ENCODE measurements around the gene MRPL17.
"Not testable (repeated sequence)": the region's sequence is repeated elsewhere in the genome, so short reads cannot be mapped to it uniquely, and the experiment has no call there.

MRPL17 gene

DNA sequence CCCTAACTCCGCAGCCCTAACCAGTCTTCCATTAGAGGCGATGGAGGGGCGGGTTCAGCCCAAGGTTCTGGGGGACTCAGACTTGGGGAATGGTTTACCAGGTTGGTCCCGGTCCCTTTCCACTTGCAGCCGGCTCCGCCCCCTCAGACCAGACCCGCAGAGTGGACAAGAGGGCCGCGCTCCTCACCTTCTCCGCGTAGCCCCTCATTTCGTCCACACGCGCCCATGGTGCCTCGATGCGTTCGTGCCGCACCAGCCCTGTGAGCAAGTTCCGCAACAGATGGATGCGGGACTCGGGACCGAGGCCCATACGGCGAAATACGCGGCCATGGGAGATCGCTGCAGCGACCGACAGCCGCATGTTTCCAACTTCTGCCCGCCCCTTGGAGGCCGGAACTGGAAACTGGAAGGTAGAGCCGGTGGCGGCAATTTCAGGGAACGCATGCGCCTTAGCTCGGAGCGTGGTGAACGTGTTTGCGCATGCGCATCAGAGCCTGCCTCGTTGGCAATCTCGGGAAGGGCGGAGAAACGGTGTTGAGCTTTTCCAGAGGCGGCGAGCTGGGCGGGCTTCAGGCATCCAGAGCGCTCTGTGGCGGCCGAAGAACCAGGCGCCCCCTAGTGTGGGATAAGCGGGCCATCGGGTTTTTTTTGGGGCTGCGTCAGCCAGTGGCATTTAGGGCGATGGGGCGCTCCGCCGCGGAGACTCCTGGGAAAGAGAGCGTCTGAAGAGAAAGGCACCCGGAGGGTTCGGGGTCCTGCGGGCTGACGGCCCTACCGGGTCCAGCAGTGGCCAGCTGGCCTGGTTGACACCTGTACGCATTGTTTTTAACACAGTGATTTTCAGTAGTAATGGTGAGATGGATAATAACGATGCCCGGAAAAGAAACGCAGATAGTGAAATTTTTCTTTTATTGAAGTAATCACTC is at the start of gene MRPL17:
Gene MRPL17 (minus strand): TSS at position 405 of the 926 bp plus-strand sequence. CDS start 44 bp downstream, at position 361.
- DNase-seq (ENCODE audit: low read depth in 2 of 2): peak; percentile 96 to 97

GRCh38 chr11:6727971-6728760 is 45.0 kb upstream of the MRPL17 start:
- DNase-seq (ENCODE audit: low read depth in 2 of 2): no peak

DNA sequence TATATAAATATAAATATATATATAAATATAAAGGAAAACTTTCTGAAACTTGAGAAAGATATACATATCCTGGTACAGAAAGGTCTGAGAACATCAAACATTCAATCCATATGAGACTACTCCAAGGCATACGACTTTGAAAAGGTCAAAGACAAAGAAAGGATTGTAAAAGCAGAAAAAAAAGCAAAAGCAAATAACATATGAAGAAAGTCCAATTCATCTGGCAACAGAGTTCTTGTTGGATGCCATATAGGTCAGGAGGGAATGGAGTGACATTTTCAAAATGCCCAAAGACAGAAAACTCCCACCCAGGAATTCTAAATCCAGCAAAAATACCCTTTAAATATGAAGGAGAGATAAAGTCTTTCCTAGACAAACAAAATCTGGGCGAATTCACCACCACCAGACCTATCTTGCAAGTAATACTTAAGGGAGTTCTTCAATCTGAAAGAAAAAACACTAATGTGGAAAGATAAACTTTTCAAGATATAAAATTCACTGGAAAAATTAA is 42.3 kb upstream of the MRPL17 start:
- no peak for DNase-seq (ENCODE audit: low read depth in 2 of 2)

DNA sequence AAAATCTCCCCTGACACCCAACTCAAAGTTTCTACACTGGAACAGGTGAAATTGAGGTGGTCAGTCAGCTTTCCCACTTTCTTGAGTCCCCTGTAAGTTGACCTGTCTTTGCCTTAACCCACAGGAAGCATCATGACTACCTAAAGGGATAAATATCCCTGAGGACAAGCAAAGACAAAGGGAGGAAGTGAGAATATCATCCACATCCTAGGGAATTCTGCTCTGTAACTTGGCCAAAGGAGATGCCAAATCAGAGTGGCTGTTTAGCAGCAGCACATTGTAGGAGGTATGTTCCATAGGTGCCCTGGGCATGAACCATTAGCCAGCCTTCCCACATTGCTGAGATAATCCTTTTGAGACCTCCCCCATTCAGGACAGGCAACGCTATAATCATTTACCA is 40.9 kb upstream of the MRPL17 start:
- DNase-seq (ENCODE audit: low read depth in 2 of 2): no peak

DNA sequence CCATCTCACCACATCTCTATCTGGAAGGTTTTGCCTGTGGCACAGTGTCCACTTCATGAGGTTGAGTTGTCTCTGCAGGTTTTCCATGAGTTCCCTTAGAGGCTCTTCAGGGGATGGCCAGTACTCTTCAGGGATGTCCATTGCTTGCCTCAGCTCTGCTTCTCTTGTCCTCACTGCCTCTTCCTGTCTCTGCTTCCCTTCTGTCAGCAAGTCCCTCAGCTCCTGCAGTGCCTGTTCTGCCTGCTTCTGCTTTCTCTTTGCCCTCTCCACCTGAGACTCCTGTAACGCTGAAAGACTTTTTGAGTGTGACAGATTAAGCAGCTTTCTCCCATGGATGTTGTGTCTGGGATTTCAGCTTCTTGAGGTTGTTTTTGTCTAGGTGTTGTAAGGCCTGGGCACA is 38.2 kb upstream of the MRPL17 start:
- no peak for DNase-seq (ENCODE audit: low read depth in 2 of 2)

DNA sequence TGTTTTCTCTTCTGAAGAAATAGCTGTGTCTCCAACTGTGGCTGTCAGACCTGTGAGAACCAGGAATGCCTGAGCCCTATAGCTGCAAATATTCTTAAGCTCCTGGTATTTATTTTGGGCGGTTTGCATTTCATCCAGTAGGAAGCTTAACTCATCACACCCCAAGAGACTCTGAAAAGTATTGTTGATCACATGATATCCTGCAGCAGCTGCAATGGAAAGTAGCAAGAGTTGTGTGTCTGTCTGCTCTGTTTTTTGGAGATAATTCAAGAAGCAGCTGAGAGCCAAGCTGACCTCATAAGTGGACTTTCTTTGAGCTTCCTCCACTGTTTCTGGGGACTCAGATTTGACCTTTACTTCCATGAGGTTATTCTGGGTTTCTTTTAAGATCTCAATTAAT is 36.4 kb upstream of the MRPL17 start:
- DNase-seq (ENCODE audit: low read depth in 2 of 2): no peak

DNA sequence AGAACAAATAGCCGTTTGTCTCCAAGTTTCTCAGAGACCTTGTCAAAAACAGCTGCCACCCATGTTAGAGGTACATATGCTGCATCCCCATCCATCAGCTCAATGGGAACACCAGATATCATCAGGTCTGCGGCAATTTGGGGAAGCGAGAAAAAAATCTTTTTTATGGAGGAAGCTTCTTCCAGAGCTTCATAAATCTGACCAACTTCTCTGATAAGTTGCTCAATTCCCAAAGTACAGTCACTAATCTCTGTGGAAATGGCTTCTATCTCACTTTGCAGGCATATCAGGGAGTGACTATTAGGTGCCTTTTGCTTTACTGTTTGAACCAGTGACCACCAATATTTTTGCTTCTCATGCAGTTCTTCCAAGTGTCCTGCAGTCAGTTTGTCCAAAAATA is 34.3 kb upstream of the MRPL17 start:
- no peak for DNase-seq (ENCODE audit: low read depth in 2 of 2)

DNA sequence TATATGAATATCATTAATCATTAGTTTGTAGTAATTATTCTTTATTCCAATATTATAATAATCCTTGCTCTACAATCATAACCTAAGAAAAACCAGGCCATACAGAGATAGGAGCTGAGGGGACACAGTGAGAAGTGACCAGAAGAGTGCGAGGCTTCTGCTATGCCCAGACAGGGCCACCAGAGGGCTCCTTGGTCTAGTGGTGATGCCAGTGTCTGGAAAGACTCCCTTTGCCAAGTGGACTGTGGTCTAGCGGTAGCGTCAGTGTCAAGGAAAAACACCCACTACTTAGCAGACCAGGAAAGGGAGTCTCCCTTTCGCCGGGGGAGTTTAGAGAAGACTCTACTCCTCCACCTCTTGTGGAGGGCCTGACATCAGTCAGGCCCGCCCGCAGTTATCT is 28.4 kb upstream of the MRPL17 start:
- DNase-seq (ENCODE audit: low read depth in 2 of 2): not testable (repeated sequence)

- no peak for DNase-seq (ENCODE audit: low read depth in 2 of 2)
Measured at GRCh38 chr11:6708876-6709275, 25.7 kb upstream of the MRPL17 start.

DNA sequence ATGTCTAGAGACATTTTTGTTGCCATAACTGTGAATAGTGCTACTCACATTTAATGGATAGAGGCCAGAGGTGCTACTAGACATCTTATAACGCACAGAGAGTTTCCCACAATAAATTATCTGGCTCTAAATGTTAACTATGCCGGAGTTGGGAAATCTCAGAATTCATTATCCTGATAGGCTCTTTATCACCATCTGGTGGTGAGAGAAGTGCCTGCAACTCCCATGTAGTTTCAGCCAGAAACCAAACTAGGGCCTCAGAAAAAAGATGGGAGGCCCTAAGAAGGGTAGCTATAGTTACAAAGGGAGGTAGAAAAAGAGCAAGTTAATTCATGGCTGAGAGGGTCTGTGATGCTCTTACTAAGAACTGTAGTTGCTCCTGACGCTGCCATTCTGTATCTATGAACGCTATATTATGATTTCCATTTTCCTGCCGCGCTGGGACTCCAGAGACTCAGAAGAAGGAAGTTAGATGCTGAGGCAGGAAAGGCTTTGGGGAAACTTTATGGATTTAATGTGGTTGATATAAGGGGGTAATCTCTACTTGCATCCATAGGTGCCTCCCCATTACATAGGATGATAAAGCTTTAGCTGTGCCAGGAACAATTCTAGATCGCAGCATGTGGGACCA is 22.9 kb upstream of the MRPL17 start:
- peak; percentile 19 to 25 for DNase-seq (ENCODE audit: low read depth in 2 of 2)

- no peak for DNase-seq (ENCODE audit: low read depth in 2 of 2)
Measured at GRCh38 chr11:6703247-6704063, 20.3 kb upstream of the MRPL17 start.

DNA sequence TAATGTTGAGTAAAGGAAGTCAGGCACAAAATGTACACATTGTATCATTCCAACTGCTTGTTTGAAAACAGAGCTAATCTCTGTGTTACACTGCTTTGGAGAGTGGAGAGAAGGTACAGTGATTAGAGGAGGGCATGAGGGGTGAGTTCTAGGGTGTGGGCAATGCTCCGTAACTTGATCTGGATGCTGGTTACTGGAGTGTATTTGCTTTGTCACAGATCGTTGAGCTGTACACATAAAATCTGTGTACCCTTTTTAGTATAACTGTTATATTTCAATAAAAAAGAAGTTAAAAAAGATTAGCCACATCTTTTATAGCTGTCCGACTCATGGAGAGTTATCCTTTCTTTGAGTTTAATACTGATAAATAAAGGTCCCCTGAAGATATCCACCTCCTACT is 18.8 kb upstream of the MRPL17 start:
- DNase-seq (ENCODE audit: low read depth in 2 of 2): not testable (repeated sequence)

GRCh38 chr11:6695377-6695776 is 12.2 kb upstream of the MRPL17 start:
- DNase-seq (ENCODE audit: low read depth in 2 of 2): peak in 1 of 2 experiments; percentile 16

DNA sequence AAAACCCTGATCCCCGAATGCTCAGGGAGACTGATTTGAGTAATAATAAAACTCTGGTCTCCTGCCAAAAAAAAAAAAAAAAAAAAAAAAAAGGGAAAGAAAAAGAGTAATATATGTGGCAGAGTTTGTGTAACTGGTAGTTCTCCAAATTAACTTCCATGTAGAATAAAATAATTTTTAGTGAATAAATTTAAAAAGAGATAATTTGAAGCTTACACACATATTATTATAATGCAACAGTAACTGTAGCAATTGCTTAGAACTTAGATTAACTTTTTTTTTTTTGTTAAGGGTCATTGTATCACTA is 11.0 kb upstream of the MRPL17 start:
- no peak for DNase-seq (ENCODE audit: low read depth in 2 of 2)

- peak; percentile 40 to 46 for DNase-seq (ENCODE audit: low read depth in 2 of 2)
Measured at GRCh38 chr11:6693342-6694228, 10.4 kb upstream of the MRPL17 start.

DNA sequence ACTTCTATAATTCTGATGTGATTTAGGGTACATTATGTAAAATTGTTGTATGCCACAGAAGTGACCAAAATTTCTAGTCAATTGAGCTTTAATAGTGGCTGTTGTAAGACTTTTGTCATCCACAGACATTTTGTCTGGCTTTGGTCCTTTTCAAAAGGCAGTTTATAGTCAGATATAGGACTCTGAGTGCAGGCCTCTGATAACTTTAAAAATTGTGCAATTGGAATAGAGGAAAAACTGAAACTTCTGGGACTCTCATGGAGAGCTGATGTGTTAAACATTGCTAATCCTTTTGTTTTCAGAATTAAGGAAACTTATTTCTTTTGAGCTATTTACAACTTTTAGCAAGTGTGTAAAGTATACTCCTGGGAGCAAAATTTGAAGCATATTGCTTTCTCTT is 9.0 kb upstream of the MRPL17 start:
- DNase-seq (ENCODE audit: low read depth in 2 of 2): no peak

GRCh38 chr11:6690431-6691132 is 7.4 kb upstream of the MRPL17 start:
- DNase-seq (ENCODE audit: low read depth in 2 of 2): not testable (repeated sequence)

- no peak for DNase-seq (ENCODE audit: low read depth in 2 of 2)
Measured at GRCh38 chr11:6687876-6688275, 4.7 kb upstream of the MRPL17 start.

DNA sequence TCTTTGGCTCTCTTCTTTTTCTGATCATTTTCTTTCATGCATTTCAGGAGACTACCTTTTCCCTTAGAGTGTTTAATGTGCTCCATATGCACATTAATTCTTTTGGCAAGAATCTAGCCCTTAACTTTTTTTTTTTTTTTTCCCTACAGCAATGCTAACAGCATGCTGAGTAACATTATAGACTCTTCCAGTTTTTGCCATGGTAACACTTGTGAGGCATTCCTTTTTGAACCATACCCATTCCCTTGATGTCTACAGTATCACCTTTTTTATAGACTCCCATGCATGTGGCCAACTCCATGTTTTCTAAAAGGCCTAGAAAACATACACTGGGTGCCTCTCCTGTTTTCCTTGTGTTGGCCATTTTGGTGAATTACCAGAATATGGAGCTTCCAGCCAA is 2.9 kb upstream of the MRPL17 start:
- no peak for DNase-seq (ENCODE audit: low read depth in 2 of 2)

DNA sequence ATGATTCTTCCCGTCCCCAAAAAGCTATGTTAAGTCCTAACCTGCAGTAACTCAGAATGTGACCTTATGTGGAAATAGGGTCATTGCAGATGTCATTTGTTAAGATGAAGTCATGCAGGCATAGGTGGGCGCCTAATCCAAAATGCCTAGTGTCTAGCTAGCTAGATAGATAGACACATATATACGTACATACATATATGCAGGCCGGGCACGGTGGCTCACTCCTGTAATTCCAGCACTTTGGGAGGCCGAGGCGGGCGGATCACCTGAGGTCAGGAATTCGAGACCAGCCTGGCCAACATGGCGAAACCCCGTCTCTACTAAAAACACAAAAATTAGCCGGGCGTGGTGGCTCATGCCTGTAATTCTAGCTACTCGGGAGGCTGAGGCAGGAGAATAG is 928 bp upstream of the MRPL17 start:
- not testable (repeated sequence) for DNase-seq (ENCODE audit: low read depth in 2 of 2)
